Erythroblast (primary cell): ENCODE results near the gene CRYBG1.

ENCODE experiments used
- DNase-seq, 2 experiments: peaks; one replicate each; lab custom pipeline; 2025; lab: John Stamatoyannopoulos, UW
- GATA1 ChIP-seq: IDR thresholded peaks from 2 replicates; pipeline ENCODE4 v1.6.1; 2011; ENCODE audit warnings: low read depth, mild to moderate bottlenecking, control low read depth, low read length, moderate library complexity
- POLR2A ChIP-seq: IDR thresholded peaks from 2 replicates; pipeline ENCODE4 v1.6.1; 2011; ENCODE audit warnings: mild to moderate bottlenecking, low read length

CRYBG1 gene, protein sequence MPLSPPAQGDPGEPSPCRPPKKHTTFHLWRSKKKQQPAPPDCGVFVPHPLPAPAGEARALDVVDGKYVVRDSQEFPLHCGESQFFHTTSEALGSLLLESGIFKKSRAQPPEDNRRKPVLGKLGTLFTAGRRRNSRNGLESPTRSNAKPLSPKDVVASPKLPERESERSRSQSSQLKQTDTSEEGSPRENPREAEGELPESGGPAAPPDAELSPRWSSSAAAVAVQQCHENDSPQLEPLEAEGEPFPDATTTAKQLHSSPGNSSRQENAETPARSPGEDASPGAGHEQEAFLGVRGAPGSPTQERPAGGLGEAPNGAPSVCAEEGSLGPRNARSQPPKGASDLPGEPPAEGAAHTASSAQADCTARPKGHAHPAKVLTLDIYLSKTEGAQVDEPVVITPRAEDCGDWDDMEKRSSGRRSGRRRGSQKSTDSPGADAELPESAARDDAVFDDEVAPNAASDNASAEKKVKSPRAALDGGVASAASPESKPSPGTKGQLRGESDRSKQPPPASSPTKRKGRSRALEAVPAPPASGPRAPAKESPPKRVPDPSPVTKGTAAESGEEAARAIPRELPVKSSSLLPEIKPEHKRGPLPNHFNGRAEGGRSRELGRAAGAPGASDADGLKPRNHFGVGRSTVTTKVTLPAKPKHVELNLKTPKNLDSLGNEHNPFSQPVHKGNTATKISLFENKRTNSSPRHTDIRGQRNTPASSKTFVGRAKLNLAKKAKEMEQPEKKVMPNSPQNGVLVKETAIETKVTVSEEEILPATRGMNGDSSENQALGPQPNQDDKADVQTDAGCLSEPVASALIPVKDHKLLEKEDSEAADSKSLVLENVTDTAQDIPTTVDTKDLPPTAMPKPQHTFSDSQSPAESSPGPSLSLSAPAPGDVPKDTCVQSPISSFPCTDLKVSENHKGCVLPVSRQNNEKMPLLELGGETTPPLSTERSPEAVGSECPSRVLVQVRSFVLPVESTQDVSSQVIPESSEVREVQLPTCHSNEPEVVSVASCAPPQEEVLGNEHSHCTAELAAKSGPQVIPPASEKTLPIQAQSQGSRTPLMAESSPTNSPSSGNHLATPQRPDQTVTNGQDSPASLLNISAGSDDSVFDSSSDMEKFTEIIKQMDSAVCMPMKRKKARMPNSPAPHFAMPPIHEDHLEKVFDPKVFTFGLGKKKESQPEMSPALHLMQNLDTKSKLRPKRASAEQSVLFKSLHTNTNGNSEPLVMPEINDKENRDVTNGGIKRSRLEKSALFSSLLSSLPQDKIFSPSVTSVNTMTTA (N-terminal part only)

DNA sequence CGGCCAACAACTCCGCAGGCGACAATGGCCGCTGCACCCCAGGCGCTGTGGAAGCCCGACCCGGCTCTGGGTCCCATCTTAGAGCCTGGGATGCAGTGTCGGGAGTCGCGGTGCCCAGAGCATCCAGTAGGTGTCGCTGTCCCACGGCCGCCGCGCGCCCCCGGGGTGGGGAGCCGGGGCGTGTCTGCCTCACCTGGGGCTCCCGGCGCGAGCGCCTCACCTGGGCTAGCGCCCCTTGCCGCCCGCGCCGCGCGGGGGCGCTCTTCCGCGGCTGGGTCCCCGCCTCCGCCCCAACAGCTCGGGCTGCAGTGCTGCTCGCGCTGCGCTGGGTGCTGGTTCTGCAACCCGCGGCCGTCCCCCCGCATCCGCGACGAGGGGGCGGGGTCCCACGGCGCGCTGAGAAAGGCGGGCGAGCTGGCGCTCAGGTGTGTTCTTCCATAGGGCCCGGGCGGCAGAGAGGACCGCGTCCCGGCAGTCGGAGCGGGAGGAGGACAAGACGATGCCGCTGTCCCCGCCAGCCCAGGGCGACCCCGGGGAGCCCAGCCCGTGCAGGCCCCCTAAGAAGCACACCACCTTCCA is at the start of gene CRYBG1:
Gene CRYBG1, plus strand, starts transcription at position 308 of the 579 bp plus-strand sequence. Its CDS starts 192 bp downstream, at position 500.
- peak; percentile 43 to 61 for DNase-seq
- no peak for TF ChIP-seq GATA1
- no peak for TF ChIP-seq POLR2A

DNA sequence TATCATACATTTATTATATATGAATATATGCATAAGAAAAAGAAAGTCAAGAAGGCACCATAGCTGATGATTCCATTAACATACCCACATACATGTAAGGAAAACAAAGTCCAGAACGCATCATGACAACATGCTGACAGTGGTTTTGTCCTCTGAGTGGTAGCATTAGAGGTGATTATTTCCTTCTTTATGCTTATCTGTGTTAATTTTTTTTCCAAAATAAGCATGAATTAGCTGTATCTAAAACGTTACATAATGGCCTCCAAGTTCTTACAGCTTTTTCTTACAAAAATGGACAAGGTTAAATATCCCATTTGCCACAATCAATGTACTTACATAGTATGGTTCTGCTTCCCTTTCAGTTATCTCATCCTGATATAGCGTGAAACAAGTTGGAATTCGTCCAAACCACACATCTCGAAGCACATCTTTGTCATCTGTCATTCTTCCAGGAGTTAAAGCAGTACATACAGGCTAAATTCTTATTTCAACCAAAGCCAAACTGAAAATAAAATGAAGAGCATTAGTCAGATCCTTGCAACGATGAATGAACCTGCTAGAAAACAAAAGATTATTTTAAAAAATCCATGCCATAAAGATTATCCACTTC is 44.6 kb upstream of the CRYBG1 start:
- TF ChIP-seq GATA1 (no peak), POLR2A (no peak)
- DNase-seq = peak; percentile 63 to 79

DNA sequence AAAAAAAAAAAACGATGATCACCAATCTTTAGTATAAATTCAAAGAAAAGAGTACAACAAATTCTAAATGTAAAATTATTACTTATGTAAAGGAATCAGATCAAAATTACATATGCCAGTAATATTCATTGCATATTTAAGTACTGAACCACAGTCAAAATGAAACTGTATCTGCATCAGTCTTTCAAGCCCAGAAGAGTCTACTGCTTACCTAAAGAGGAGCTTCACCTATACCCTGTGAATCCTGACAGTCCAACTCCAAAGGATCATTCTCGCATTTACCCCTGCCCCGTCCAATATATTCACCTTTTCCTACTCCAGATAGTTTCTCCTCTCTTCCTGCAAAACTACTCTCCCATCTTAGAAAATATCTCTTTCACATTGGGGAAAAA is 44.1 kb upstream of the CRYBG1 start:
- TF ChIP-seq GATA1 (no peak), POLR2A (no peak)
- no peak for DNase-seq

DNA sequence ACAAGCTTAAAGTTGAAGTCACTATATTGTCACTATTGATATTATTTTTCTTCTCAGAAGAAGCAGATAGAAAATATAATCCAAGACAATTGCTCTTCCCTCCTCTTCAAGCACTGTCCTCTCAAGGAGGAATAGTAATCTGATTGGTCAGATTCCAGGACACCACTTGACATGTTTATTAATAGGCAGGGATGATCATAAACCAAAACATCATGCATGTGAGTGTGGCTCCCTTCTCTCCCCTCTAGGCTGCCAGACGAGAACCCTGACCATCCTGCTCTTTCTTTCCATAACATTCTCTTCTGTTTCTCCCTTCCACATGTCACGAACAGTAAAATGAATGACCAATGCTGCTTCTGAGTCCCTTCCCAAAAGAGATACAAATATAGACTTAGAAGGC is 42.5 kb upstream of the CRYBG1 start:
- TF ChIP-seq POLR2A (no peak), GATA1 (no peak)
- DNase-seq = no peak

DNA sequence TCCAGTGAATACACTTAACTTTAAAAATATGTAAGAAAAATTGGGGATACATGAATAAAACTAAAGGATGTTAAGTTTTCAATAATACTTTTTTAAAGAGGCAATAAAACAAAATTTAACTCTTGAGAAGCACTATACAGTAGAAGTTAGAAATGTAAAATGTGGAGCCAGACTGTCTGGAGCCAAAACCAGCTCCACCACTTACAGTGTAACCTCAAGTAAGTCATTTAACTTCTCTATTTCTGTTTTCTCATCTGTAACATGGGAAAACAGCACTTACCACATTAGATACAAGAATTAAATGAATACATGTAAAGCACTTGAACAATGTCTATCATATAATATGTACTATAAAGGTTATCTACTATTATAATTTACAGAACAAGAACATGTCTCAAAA is 41.7 kb upstream of the CRYBG1 start:
- DNase-seq = no peak
- TF ChIP-seq GATA1 (no peak), POLR2A (no peak)

DNA sequence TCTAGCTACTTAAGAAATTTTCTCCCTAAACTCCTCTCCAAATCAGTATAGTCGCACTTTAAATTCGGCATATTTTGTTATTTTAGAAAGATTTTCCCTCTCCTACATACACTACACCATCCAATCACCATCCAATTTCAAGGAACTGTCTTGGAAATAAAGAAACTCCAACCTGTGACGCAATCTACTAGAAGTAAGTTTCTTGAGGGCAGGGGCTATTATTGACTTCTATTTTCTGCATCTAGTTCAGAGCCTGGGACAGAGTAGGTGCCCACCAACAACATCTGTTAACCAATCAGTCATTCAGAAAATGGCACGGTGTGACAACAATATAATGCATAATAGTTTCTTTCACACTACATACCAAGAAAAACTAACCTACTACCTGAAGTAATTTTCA is 38.6 kb upstream of the CRYBG1 start:
- TF ChIP-seq GATA1 = no peak
- no peak for TF ChIP-seq POLR2A
- DNase-seq = no peak

DNA sequence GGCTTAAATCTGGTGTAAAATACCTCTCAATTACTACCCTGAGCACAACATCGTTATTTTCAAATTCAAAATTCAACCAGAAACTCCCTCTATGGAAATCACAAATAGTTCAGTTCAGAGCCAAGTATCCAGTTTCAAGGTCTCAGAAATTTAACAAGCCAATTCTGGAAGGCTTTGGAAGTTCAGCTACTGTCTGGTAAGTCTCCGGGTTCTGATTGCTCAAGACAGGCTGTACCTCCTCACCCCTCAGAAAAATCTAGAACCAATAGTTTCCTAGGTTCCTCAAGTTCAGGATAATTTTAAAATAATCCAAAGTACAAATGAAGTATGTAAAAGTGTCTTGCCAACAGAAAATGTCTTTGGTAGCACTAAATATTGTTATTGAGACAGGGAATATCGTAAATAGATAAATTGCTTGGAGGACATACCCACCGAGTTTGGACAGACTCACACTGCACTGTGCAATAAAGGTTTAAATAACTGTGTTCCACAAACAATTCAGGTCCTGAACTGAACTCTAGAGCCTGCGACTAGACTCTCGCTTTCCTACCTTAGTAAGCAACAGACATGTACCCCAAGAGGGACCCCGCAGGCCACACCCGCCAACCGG is 35.7 kb upstream of the CRYBG1 start:
- DNase-seq = peak in 1 of 2 experiments; percentile 39

DNA sequence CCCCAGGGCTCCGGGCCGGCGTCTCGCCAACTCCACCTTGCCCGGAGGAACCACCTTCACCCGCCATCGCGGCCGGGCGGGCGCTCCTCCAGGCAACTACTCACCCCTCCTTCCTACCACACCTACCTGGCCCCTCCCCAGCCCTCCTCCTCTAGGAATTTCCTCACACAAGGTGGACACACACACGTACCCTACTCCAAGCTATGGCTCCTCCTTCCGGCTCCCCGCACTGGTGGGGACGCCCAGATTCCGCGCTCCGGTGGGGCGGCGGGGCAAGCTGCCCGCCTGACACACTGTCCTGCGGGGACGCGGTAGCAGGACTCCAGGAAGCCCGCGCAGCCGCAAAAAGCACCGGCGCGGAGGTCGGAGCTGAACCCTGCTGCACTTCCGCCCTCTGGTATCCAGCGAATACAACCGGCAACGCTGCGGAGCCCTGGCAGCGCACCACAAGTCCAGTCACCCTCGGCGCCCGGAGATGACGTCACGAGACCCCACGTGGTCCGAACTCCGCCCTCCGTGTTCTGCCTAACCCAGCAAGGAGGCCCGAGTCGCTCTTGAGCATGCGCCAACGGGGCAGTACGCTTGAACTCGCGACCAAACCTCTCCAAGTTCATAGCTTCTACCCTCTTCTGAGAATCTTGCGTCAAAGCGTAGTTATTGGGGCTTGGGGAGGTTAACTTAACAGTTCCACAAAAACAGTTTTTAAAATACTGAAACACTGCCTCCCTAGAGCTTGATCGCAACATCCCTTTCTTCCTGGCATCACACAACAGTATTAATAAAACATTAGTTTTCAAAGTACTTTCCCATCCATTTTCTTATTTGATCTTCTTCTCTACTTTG is 35.0 kb upstream of the CRYBG1 start, which contains the start of gene ATG5:
Gene ATG5, minus strand, starts transcription at position 425 of the 843 bp plus-strand sequence. CDS start 9,552 bp downstream, outside the sequence.
- peak; percentile 97 for TF ChIP-seq POLR2A
- TF ChIP-seq GATA1 = no peak
- DNase-seq = peak; percentile 99

More for the DNA sequence above, 35.7 kb upstream of the CRYBG1 start:
- TF ChIP-seq POLR2A (no peak), GATA1 (no peak)

DNA sequence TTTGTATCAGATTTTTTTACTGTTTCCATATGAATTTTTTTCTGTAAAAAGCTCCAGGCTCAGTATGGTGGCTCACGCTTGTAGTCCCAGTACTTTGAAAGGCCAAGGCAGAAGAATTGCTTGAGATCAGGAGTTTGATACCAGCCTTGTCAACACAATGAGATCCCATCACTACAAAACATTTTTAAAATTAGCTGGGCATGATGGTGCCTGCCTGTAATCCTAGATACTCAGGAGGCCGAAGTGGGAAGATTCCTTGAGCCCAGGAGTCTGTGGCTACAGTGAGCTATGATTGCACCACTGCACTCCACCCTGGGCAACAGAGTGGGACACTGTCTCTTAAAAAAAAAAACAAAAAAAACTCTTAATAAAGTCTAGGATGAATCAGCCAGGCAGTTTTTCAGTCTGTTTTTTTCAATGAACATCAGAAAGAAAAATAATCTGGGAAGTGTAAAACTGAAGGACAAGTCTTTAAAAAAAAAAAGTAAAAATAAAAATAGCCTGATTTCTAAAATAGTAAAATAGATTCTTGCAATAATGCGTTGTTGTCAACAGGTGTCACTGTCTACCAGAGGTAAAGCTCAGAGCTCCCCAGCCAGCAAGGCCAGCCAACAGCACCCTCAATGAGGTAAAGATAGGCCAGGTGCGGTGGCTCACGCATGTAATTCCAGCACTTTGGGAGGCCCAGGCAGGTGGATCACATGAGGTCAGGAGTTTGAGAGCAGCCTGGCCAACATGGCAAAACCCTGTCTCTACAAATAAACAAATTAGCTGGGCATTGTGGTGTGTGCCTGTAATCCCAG is 25.7 kb upstream of the CRYBG1 start:
- peak; percentile 45 to 71 for DNase-seq
- TF ChIP-seq GATA1 = no peak
- TF ChIP-seq POLR2A = no peak

DNA sequence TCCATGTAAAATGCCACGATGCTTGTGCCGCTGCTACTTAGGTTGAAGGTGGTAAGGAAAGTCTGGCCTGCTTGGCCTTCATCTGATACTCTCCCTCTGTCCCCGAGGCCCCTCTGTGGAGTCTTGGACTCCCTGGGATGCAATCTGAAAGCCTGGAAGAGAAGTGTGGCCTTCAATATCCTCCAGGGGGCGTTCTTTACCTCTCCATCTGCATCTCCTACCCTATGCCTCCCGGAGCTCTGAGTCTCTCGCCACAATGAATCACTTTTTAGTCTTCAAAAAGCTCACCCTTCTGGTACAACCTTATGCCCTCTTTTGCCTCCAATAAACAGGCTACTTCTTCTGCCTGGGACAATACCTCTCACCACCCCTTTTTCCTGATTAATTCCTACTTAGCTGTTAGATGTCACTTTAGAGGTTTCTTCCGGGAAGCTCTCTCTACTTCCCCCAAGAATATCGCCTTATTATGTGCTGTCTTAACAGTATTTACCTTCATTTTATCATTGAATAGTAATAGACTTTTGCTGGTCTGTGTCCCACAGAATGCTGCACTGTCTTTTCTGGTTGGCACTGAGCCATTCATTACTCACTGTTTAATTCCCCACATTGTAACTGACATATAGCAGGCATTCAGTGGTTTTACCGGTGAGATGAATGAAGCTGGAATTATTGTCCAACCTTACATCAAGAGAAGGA is 21.0 kb upstream of the CRYBG1 start:
- TF ChIP-seq POLR2A (no peak), GATA1 (no peak)

DNA sequence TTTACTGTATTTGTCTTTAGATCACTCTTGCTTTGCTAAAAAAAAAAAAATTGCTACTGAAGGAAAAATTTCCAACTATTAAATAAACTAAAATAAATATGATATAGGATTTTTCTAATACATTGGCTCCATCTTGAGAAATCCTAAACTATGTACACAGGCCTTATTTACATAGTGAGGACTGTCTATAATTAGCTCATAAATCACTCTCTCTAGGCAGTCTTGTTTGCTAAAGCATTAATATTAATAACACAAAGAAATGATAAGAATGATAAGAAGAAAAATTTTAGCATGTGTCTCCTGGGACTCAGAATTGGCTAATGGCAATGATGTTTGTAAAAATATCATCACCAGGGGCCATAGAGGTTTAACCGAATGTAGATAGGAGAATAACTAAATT is 13.3 kb upstream of the CRYBG1 start:
- DNase-seq = no peak
- TF ChIP-seq GATA1 (no peak), POLR2A (no peak)

More for the DNA sequence above, 21.0 kb upstream of the CRYBG1 start:
- peak; percentile 40 to 57 for DNase-seq
